Measurements from ENCODE around the gene RNF213. TPM values are rescaled to one million over a fixed set of nuclear protein-coding genes. Genes with fewer than 3 reads are reported as not detected.

The RNF213 gene
- total RNA-seq, 1 experiment from 2014 or later, result 23.8 TPM

DNA sequence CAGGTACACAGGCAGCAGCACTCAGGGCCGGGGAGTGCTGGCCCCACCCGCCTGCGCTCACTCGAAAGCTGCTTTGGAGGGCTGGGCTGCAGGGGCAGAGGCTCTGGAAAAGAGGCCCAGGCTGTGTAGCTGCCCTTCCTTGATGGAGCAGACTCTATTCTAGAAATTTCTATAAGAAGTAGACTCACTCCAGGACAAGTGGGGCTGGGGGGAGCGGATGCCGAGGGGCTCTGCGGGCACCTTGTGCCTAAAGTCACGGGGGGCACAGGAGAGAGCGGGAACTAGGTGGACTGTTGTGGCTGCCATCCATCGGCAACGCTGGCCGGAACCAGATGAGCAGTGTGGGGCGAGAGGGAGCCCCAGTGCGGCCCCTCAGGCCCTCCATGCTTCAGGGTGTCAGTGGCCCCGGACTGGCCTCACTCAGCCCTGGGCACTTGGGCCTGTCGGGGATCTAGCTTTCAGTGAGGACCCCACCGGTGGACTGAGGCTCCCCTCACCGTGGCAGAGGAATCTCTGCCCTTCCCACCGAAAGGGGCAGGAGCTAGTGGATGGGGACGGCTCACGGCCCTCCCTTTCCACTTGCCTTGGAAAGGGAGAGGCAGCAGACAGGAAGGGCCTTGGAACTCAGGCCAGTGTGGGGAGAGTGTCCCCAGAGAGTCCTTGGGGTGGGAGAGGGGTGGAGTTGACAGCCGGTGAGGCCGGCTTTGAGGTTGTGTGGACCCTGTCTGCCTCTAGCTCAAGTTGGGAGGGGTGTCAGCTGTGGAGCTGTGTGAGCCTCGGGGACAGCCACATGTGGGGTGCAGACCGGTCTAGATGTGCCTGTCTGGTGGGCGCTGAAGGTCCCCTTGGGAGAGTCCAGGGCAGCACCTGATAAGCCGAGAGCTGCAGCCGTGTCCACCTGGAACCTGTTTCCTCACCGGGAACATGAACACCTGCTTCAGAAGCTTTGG is 170.9 kb downstream of the RNF213 start:
- no peak for DNase-seq (ENCODE audit: low read depth)

- DNase-seq (ENCODE audit: low read depth), result no peak
Observed at GRCh38 chr17:80432350-80432955, 171.8 kb downstream of the RNF213 start.

- DNase-seq (ENCODE audit: low read depth), result no peak
Observed at GRCh38 chr17:80432961-80433550, 172.4 kb downstream of the RNF213 start.

- no peak for DNase-seq (ENCODE audit: low read depth)
Observed at GRCh38 chr17:80433916-80434666, 173.4 kb downstream of the RNF213 start.

GRCh38 chr17:80437532-80437931 is 176.9 kb downstream of the RNF213 start:
- no peak for DNase-seq (ENCODE audit: low read depth)

DNA sequence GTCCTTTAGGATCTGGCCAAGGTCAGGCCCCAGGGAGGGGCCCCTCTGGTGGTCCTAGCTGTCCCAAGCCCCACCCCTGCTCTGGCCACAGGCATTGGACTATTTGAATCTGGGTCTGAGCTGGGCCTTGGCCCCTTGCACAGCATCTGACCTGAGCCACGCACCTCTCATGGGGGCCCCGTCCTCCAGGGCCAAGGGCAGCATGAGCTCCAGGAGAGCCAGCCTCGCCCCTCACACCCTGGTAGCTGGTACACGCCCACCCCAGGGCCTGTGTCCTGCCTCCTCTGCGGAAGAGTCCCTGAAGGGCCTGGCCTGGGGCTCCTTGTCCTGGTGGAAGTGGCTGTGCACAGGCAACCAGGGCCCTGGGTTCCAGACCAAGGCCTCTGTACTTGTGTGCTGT is 178.2 kb downstream of the RNF213 start:
- DNase-seq (ENCODE audit: low read depth), result no peak

- DNase-seq (ENCODE audit: low read depth), result no peak
Observed at GRCh38 chr17:80439499-80439898, 178.8 kb downstream of the RNF213 start.

DNA sequence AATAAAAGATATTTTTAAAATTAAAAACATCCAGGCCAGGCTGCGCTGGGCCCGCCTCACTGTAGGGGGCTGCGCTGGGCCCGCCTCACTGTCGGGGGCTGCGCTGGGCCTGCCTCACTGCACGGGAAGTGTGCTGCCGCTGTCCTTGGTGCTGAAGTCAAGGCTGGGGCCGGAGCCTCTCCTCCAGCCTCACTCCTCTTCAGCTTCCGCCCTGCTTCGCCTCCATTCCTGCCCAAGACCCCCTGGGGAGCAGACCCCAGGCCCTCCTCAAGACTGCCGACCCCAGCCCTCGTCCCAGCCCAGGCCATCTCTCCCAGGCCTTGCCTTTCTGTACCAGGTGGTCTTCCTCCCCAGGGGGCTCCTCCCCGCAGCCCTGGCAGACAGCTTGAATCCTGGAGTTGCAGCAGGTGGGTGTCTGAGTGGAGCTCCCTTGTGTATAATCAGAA is 180.5 kb downstream of the RNF213 start:
- DNase-seq (ENCODE audit: low read depth), result peak; percentile 35

GRCh38 chr17:80441598-80442322 is 181.1 kb downstream of the RNF213 start:
- no peak for DNase-seq (ENCODE audit: low read depth)

DNA sequence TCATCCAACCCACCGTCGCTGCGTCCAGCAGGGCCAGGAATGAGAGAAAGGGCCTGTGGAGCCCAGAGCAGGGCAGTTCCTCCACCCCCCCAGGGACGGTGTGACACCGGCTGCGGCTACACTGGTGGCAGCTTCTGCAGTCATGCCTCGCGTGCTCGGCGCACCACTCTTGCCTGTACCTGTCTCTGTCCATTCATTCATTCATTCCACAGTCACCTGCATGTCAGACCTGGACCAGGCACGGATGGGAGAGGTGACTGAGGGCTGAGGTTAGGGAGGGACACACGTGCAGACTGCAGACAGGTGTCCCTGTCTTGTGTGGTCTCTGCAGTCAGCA is 181.6 kb downstream of the RNF213 start:
- DNase-seq (ENCODE audit: low read depth), result no peak

GRCh38 chr17:80442764-80443163 is 182.1 kb downstream of the RNF213 start:
- DNase-seq (ENCODE audit: low read depth), result no peak

DNA sequence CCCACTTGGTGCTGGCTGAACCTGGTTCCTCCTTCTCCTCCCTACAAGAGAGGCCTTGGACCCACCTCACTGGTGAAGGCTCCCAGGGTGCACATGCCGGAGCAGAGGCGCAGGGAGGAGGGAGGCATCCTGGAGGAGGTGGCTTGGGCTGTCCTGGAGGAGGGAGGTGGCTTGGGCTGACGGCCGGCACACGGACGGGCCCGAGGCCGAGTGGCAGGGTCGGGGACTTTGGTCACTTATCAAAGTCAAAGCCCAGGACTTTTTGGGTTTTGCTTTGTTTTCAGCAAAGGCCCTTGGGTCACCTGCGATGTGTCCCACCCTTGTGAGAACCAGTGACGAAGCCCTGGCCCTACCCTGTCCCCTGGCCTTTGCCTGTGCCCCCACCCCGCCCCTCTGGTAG is 182.8 kb downstream of the RNF213 start:
- DNase-seq (ENCODE audit: low read depth), result no peak

GRCh38 chr17:80443916-80444643 is 183.4 kb downstream of the RNF213 start:
- no peak for DNase-seq (ENCODE audit: low read depth)

DNA sequence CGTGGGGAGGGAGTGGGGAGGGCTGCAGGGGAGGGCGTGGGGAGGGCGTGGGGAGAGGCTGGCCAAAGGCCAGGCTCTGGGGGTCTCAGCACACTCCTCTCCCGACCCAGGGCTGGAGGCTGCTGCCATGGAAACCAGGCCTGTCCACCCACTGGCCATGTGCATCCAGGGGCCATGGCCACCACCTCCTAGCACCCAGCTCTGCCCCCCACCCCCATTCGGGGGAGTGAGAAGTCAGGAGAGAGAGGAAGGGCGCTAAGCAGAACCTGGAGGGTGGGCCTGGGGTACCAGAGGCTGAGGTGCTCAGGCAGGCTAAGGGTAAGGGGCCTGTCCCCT is 184.0 kb downstream of the RNF213 start:
- DNase-seq (ENCODE audit: low read depth), result no peak

- DNase-seq (ENCODE audit: low read depth), result no peak
Observed at GRCh38 chr17:80445007-80445725, 184.5 kb downstream of the RNF213 start.

GRCh38 chr17:80445726-80446110 is 185.1 kb downstream of the RNF213 start:
- no peak for DNase-seq (ENCODE audit: low read depth)

- DNase-seq (ENCODE audit: low read depth), result no peak
Observed at GRCh38 chr17:80446645-80447405, 186.2 kb downstream of the RNF213 start.

DNA sequence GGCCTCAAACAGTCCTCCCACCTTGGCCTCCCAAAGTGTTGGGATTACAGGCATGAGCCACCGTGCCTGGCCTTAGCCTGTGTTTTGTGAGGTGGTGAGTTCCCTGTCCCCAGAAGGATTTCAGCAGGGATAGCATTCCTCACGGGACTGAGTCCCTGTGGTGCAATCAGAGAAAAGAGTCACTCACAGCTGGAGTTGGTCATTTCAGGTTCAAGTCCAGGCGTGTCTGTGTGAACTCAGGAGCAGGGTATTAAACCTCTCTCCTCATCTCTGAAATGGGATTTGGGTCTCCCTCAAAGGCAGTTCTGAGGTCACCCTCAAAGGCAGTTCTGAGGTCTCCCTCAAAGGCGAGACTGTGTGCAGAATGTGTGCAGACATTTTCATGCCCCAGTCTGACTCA is 187.1 kb downstream of the RNF213 start:
- no peak for DNase-seq (ENCODE audit: low read depth)
